IPS-18c (cell line): ENCODE measurements around the gene HBP1.
"Not testable (repeated sequence)": the region's sequence is repeated elsewhere in the genome, so short reads cannot be mapped to it uniquely, and the experiment has no call there.

Experiments used
- H3K4me3 ChIP-seq: 2 replicates; pipeline ENCODE4 v1.7.0; 2013; ENCODE audit warnings: low read depth, mild to moderate bottlenecking, low read length, moderate library complexity; ENCODE audit not compliant: insufficient read depth
- H3K9me3 ChIP-seq: one replicate; pipeline ENCODE4 v1.6.1; 2013; ENCODE audit warnings: mild to moderate bottlenecking, low read length, moderate library complexity; ENCODE audit not compliant: control insufficient read depth, insufficient read depth

Gene HBP1

DNA sequence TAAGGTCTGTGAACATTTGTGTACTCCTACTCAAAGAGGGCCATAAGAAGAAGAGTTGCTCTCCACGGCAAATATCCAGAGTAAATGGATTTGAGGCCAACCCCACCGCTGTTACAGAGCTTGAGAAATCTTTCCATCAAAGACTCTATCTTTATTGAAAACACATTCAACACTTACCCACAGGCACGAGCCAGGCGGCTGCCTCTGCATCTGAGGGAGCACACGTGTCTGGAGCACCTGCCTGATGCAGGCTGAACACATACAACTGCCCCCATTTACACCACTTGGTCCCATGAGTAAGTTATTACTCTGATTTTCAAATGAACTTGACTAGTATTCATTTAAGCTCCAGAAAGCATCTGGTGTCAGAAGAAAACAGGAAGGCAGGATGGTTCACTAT lies 38.7 kb downstream of the HBP1 start:
- Histone ChIP-seq H3K9me3 (no peaks in the 10 kb centered on the region), H3K4me3 (no peak overlapping the region)

GRCh38 chr7:107208024-107208521 lies 39.3 kb downstream of the HBP1 start:
- Histone ChIP-seq H3K9me3 (no peaks in the 10 kb centered on the region), H3K4me3 (no peak overlapping the region)

- H3K9me3 ChIP-seq: no peaks in the 10 kb centered on the region
- H3K4me3 ChIP-seq: no peak overlapping the region
These were observed 39.8 kb downstream of the HBP1 start for GRCh38 chr7:107208563-107208962.

DNA sequence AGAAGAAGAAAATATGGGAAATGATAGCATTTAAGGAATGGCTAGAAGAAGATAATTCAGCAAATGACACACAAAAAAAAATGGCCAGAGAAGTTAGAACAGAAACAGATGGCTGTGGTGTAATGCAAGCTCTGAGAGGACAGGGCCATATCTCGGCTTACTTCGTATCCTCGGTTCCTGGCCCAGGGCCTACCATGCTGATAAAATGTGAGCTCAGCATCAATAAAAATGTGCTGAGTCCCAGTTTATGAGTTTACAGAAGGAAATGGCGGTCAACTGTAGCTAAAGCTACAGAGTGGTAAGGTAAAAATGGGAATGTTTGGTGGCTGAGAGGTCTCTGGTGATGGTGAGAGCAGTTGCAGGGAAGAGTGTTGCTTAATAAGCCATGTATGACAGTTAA lies 40.8 kb downstream of the HBP1 start:
- Histone ChIP-seq H3K9me3 (no peaks in the 10 kb centered on the region), H3K4me3 (no peak overlapping the region)

GRCh38 chr7:107210400-107210799 lies 41.6 kb downstream of the HBP1 start:
- Histone ChIP-seq H3K4me3 (no peak overlapping the region), H3K9me3 (no peaks in the 10 kb centered on the region)

- Histone ChIP-seq H3K9me3 (no peaks in the 10 kb centered on the region), H3K4me3 (no peak overlapping the region)
These were observed 43.9 kb downstream of the HBP1 start for GRCh38 chr7:107212725-107213124.

GRCh38 chr7:107213193-107213788 lies 44.5 kb downstream of the HBP1 start:
- Histone ChIP-seq H3K4me3 (no peak overlapping the region), H3K9me3 (no peaks in the 10 kb centered on the region)

GRCh38 chr7:107213945-107214344 lies 45.1 kb downstream of the HBP1 start:
- H3K4me3 ChIP-seq: no peak overlapping the region
- no peaks in the 10 kb centered on the region for H3K9me3 ChIP-seq

GRCh38 chr7:107219563-107220244 lies 50.9 kb downstream of the HBP1 start:
- no peak overlapping the region for H3K4me3 ChIP-seq

GRCh38 chr7:107220356-107220755 lies 51.6 kb downstream of the HBP1 start:
- H3K9me3 ChIP-seq: no peaks in the 10 kb centered on the region
- H3K4me3 ChIP-seq: no peak overlapping the region

More at GRCh38 chr7:107219563-107220244, 50.9 kb downstream of the HBP1 start:
- H3K9me3 ChIP-seq: no peaks in the 10 kb centered on the region

- H3K9me3 ChIP-seq, H3K4me3 ChIP-seq: not testable (repeated sequence)
These were observed 52.0 kb downstream of the HBP1 start for GRCh38 chr7:107220806-107221205.

- Histone ChIP-seq H3K4me3 (no peak overlapping the region), H3K9me3 (no peaks in the 10 kb centered on the region)
These were observed 55.8 kb downstream of the HBP1 start for GRCh38 chr7:107224374-107225223.

GRCh38 chr7:107228291-107228690 lies 59.5 kb downstream of the HBP1 start:
- Histone ChIP-seq H3K9me3 (no peaks in the 10 kb centered on the region), H3K4me3 (no peak overlapping the region)

DNA sequence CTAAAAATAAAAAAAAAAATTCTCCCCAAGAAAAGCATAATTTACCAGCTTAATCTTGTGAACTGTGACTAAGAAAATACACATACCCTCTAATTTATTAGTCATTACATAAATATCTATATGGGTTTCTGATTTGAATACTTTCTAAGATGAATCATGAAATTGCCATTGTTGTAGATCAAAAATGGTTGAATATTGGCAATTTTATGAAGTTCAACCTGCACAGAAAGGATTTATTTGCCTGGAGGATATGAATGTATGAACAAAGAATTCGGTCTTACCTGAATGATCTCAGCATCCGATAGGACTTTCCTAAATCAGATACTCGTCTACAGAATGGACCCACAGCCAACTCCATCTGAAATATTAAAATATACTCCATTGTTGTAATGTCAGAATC lies 61.5 kb downstream of the HBP1 start:
- Histone ChIP-seq H3K9me3 (no peaks in the 10 kb centered on the region), H3K4me3 (no peak overlapping the region)

DNA sequence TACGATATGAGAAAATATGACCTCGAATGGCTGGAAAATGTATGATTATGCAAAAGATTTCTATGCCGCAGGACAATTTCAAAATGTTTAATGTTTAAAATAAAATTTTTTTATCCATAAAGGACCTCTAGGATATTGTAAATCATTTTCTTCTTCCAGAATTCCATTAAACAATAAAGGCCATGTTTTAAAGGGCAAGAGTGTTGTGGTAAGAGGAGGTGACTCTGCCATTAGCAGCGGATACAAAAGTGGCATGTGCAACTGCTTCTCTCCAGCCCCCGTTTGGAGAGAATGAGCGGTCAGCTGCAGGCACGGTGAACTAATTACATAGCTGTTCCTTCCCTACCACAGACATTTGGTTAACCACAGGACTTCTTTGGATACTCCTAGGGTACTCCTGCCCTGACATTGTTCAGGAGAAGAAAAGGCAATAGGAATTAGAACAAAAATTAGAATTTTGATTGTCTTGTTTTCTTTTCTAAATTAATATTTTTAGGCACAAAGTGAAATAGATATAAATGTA lies 63.8 kb downstream of the HBP1 start:
- H3K9me3 ChIP-seq: no peaks in the 10 kb centered on the region
- no peak overlapping the region for H3K4me3 ChIP-seq

GRCh38 chr7:107233174-107233573 lies 64.4 kb downstream of the HBP1 start:
- Histone ChIP-seq H3K4me3 (no peak overlapping the region), H3K9me3 (no peaks in the 10 kb centered on the region)

- Histone ChIP-seq H3K4me3 (no peak overlapping the region), H3K9me3 (no peaks in the 10 kb centered on the region)
These were observed 65.2 kb downstream of the HBP1 start for GRCh38 chr7:107233981-107234380.

GRCh38 chr7:107234436-107234835 lies 65.6 kb downstream of the HBP1 start:
- Histone ChIP-seq H3K4me3 (no peak overlapping the region), H3K9me3 (no peaks in the 10 kb centered on the region)
